HEK293 (cell line): ENCODE measurements around the gene DNAJC12.
"Not testable (repeated sequence)": the region's sequence is repeated elsewhere in the genome, so short reads cannot be mapped to it uniquely, and the experiment has no call there.

Source experiments
- CTCF ChIP-seq: fragments of 450-650 bp; formaldehyde crosslinking; IDR thresholded peaks from 2 replicates; pipeline ENCODE4 v1.5.1; 2016; ENCODE audit warnings: missing biosample characterization, missing genetic modification characterization
- PATZ1 ChIP-seq: fragments of 450-650 bp; formaldehyde crosslinking; IDR thresholded peaks from 2 replicates; pipeline ENCODE4 v1.5.1; 2016; ENCODE audit warnings: missing biosample characterization, missing genetic modification characterization
- SP2 ChIP-seq: fragments of 450-650 bp; formaldehyde crosslinking; IDR thresholded peaks from 2 replicates; pipeline ENCODE4 v1.5.1; 2016; ENCODE audit warnings: missing biosample characterization, missing genetic modification characterization
- ZBTB20 ChIP-seq: fragments of 450-650 bp; formaldehyde crosslinking; IDR thresholded peaks from 2 replicates; pipeline ENCODE4 v1.5.1; 2016; ENCODE audit warnings: missing biosample characterization, missing genetic modification characterization
- ZNF112 ChIP-seq: fragments of 450-650 bp; formaldehyde crosslinking; IDR thresholded peaks from 2 replicates; pipeline ENCODE4 v1.5.0; 2017; ENCODE audit warnings: missing biosample characterization, missing genetic modification characterization
- ZNF24 ChIP-seq: fragments of 450-650 bp; formaldehyde crosslinking; IDR thresholded peaks from 2 replicates; pipeline ENCODE4 v1.5.1; 2016; ENCODE audit warnings: missing biosample characterization, missing genetic modification characterization
- ZNF280D ChIP-seq: fragments of 450-650 bp; formaldehyde crosslinking; IDR thresholded peaks from 2 replicates; pipeline ENCODE4 v1.5.1; 2016; ENCODE audit warnings: missing biosample characterization, missing genetic modification characterization
- ZNF335 ChIP-seq: fragments of 450-650 bp; formaldehyde crosslinking; conservative IDR thresholded peaks from 2 replicates; pipeline ENCODE4 v1.5.1; 2016; ENCODE audit warnings: missing biosample characterization, missing genetic modification characterization

- TF ChIP-seq SP2; CTCF; ZNF280D; ZNF24 (tag by site-specific recombination); PATZ1 (tag by site-specific recombination); ZNF335 (tag by site-specific recombination); ZNF112 (tag by site-specific recombination); ZBTB20 (tag by site-specific recombination): not testable (repeated sequence)
Measured at GRCh38 chr10:67839511-67839910, 1.5 kb upstream of the DNAJC12 start.
